ENCODE data around the gene HLA-DRA. TPM values are rescaled to one million over a fixed set of nuclear protein-coding genes. Genes with fewer than 3 reads are reported as not detected.

Gene HLA-DRA
- total and polyA plus RNA-seq, 2 of the 8 experiments (the other 6 are each of a cell fraction or from before 2014, with no cell fraction given): 5.0 to 6.2 TPM

GRCh38 chr6:32432050-32432450, 7.6 kb upstream of the HLA-DRA start (continued):
- TF ChIP-seq CHD7 (IDR thresholded peaks at IDR 0.05; ENCODE audit: insufficient replicate concordance, low read length) (no peak), MAFK (IDR thresholded peaks at IDR 0.05; ENCODE audit: low read depth, low read length) (no peak)

Measured in H1 (cell line).